GM12878 (cell line): Measurements from ENCODE around the gene TTC22. TPM values are rescaled to one million over a fixed set of nuclear protein-coding genes. Genes with fewer than 3 reads are reported as not detected.
A peak's percentile ranks its signal among the peaks of the same experiment; 100 is the strongest.

Source experiments
- ASH2L ChIP-seq: fragments of 300-600, 200-600 bp; sonication (generic); IDR thresholded peaks from 2 replicates; pipeline ENCODE4 v1.6.1; 2017; ENCODE audit warnings: low read depth, mild to moderate bottlenecking, borderline replicate concordance
- ATF7 ChIP-seq: fragments of 450-650 bp; IDR thresholded peaks from 2 replicates; pipeline ENCODE4 v1.6.1; 2016; ENCODE audit warnings: low read depth, mild to moderate bottlenecking
- CBFB ChIP-seq: IDR thresholded peaks from 2 replicates; pipeline ENCODE4 v1.6.1; 2016; ENCODE audit warnings: antibody characterized with exemption, low read depth
- CREB1 ChIP-seq: IDR thresholded peaks from 2 replicates; pipeline ENCODE4 v1.6.1; 2012; ENCODE audit warnings: low read depth, mild to moderate bottlenecking, inconsistent platforms
- DPF2 ChIP-seq: fragments of 450-650 bp; IDR thresholded peaks from 2 replicates; pipeline ENCODE4 v1.6.1; 2017; ENCODE audit warnings: mild to moderate bottlenecking
- IKZF2 ChIP-seq, 2 experiments: fragments of 450-650 bp; IDR thresholded peaks; 2 replicates each; pipeline ENCODE4 v1.6.1; 2017; ENCODE audit warnings: mild to moderate bottlenecking in 2 of 2, moderate library complexity in 2 of 2
- JUNB ChIP-seq: IDR thresholded peaks from 2 replicates; pipeline ENCODE4 v1.6.1; 2016; ENCODE audit warnings: antibody characterized with exemption, mild to moderate bottlenecking
- MYB ChIP-seq: fragments of 150-350 bp; IDR thresholded peaks from 2 replicates; pipeline ENCODE4 v1.6.1; 2014; ENCODE audit warnings: mild to moderate bottlenecking, low read depth, low read length, borderline replicate concordance
- NFXL1 ChIP-seq: fragments of 450-650 bp; IDR thresholded peaks from 2 replicates; pipeline ENCODE4 v1.6.1; 2017; ENCODE audit warnings: antibody characterized with exemption, mild to moderate bottlenecking, borderline replicate concordance
- POU2F2 ChIP-seq: IDR thresholded peaks from 3 replicates; pipeline ENCODE4 v1.6.1; 2011; ENCODE audit warnings: low read depth, mild to moderate bottlenecking, low read length, borderline replicate concordance
- SIX5 ChIP-seq: IDR thresholded peaks from 2 replicates; pipeline ENCODE4 v1.6.1; 2011; ENCODE audit warnings: mild to moderate bottlenecking, low read depth, low read length, moderate library complexity; ENCODE audit not compliant: severe bottlenecking
- TAF1 ChIP-seq: IDR thresholded peaks from 2 replicates; pipeline ENCODE4 v1.6.1; 2011; ENCODE audit warnings: mild to moderate bottlenecking, low read depth, low read length, borderline replicate concordance
- ZBTB4 ChIP-seq: fragments of 450-650 bp; formaldehyde crosslinking; IDR thresholded peaks from 2 replicates; pipeline ENCODE4 v1.4.0; 2022; ENCODE audit warnings: mild to moderate bottlenecking, moderate library complexity
- ZNF24 ChIP-seq: fragments of 450-650 bp; IDR thresholded peaks from 2 replicates; pipeline ENCODE4 v1.6.1; 2017; ENCODE audit warnings: antibody characterized with exemption, mild to moderate bottlenecking
- polyA plus RNA-seq, 11 experiments: library from polyadenylated mRNA; depleted of rRNA in 4 of 11; unstranded in 6 of 11; stranded (reverse) in 5 of 11; fragments of >200 nt; fragmentation: Nextera tagmentation in 4 of 11; fragmentation: Illumina TruSeq in 1 of 11; extraction: Ambion mirVana in 4 of 11; extraction: Trizol in 1 of 11; gene quantifications; 1 replicate in 1 of 11; 2 replicates in 10 of 11; pipeline versions ENCODE4 v1.2.1 to v1.2.3, GENCODE V29; 2011 to 2016; ENCODE audit warnings: inconsistent platforms in 2 of 11, missing spikeins in 2 of 11, low read depth in 1 of 11
- total RNA-seq, 4 experiments: library from RNA; depleted of rRNA in 3 of 4; stranded (reverse); fragments of >200 nt in 3 of 4; fragmentation: Illumina TruSeq in 1 of 4; extraction: Trizol in 1 of 4; gene quantifications; 2 replicates each; pipeline versions ENCODE4 v1.2.1 to v1.2.3, GENCODE V29; 2013 to 2021

TTC22 gene
- total and polyA plus RNA-seq, 10 of the 15 experiments (the other 5 are each of a cell fraction or from before 2014, with no cell fraction given): 0.64 to 5.1 (median 1.9) TPM

GRCh38 chr1:54798769-54799641, 2.1 kb downstream of the TTC22 start (continued):
- TF ChIP-seq ZBTB4 (CRISPR knock-in tag) (no peak), ASH2L (no peak), CBFB (0 out of 2 replicates have a peak, but pooled peaks have one; percentile 35), IKZF2 (IDR thresholded peaks at IDR 0.05) (0 out of 4 replicates have a peak, but pooled peaks of 1 of the 2 experiments have one; percentile 13), JUNB (peak; percentile 93), ZNF24 (no peak), NFXL1 (0 out of 2 replicates have a peak, but pooled peaks have one; percentile 27), POU2F2 (no peak), ATF7 (peak; percentile 89), CREB1 (0 out of 2 replicates have a peak, but pooled peaks have one; percentile 59), MYB (no peak), TAF1 (no peak), SIX5 (no peak), DPF2 (0 out of 2 replicates have a peak, but pooled peaks have one; percentile 59)
